Measurements from ENCODE around the gene SPTBN1. TPM values are rescaled to one million over a fixed set of nuclear protein-coding genes. Genes with fewer than 3 reads are reported as not detected.

SPTBN1 gene
- total RNA-seq, 1 experiment from 2014 or later, result 204 TPM

- CTCF ChIA-PET, result no interaction called here
- POLR2A ChIA-PET, result no interaction called here
- Mint-ChIP-seq H3K4me1 (no peaks in the 10 kb centered on the region), H3K9me3 (no peaks in the 10 kb centered on the region), H3K4me3 (no peak overlapping the region), H3K27me3 (ENCODE audit: low read depth) (no peaks in the 10 kb centered on the region; the same call in 1 of the 2 replicates), H3K36me3 (peaks cover 89% of the 10 kb centered on the region), H3K27ac (no peak overlapping the region)
- DNase-seq (ENCODE audit: low spot score), result no peak
- TF ChIP-seq EMX1 (CRISPR knock-in tag; IDR thresholded peaks at IDR 0.05), result no peak
- no peak for TF ChIP-seq GRHL2 (CRISPR knock-in tag; IDR thresholded peaks at IDR 0.05; ENCODE audit: insufficient replicate concordance, severe bottlenecking)
- no peak for ATAC-seq
Measured at GRCh38 chr2:54651291-54651690, 195.2 kb downstream of the SPTBN1 start.

GRCh38 chr2:54652540-54652939 is 196.4 kb downstream of the SPTBN1 start:
- Mint-ChIP-seq H3K36me3 (peaks cover 85% of the 10 kb centered on the region), H3K27me3 (ENCODE audit: low read depth) (no peaks in the 10 kb centered on the region; the same call in 1 of the 2 replicates), H3K9me3 (no peaks in the 10 kb centered on the region), H3K27ac (no peak overlapping the region), H3K4me3 (no peak overlapping the region), H3K4me1 (no peaks in the 10 kb centered on the region)
- ATAC-seq (no peak), DNase-seq (ENCODE audit: low spot score) (no peak)
- ChIA-PET POLR2A (no interaction called here), CTCF (no interaction called here)
- no peak for TF ChIP-seq ATF6 (CRISPR knock-in tag; IDR thresholded peaks at IDR 0.05)
- TF ChIP-seq FOXP1 (CRISPR knock-in tag; IDR thresholded peaks at IDR 0.05; ENCODE audit: borderline replicate concordance), result no peak
- no peak for TF ChIP-seq STAT6 (CRISPR knock-in tag; conservative IDR thresholded peaks at IDR 0.05; ENCODE audit: low read depth)
- no peak for TF ChIP-seq CREB1 (CRISPR knock-in tag; IDR thresholded peaks at IDR 0.05)
- TF ChIP-seq ATF2 (CRISPR knock-in tag; IDR thresholded peaks at IDR 0.05; ENCODE audit: borderline replicate concordance, low read depth), result no peak
- TF ChIP-seq ZBTB21 (CRISPR knock-in tag; IDR thresholded peaks at IDR 0.05; ENCODE audit: borderline replicate concordance), result no peak
- no peak for TF ChIP-seq ZNF281 (CRISPR knock-in tag; IDR thresholded peaks at IDR 0.05)
- no peak for TF ChIP-seq NR2C2 (CRISPR knock-in tag; IDR thresholded peaks at IDR 0.05)
- TF ChIP-seq ETV6 (CRISPR knock-in tag; IDR thresholded peaks at IDR 0.05), result no peak
- TF ChIP-seq TEAD4 (CRISPR knock-in tag; IDR thresholded peaks at IDR 0.05), result no peak

GRCh38 chr2:54653572-54654204 is 197.6 kb downstream of the SPTBN1 start:
- CTCF ChIA-PET, result no interaction called here
- no peaks in the 10 kb centered on the region for H3K9me3 Mint-ChIP-seq
- peaks cover 85% of the 10 kb centered on the region for H3K36me3 Mint-ChIP-seq
- ATAC-seq, result peak; percentile 31; the same call in 1 of the 2 replicates
- H3K27ac Mint-ChIP-seq, result no peak overlapping the region
- no peaks in the 10 kb centered on the region for H3K27me3 Mint-ChIP-seq (ENCODE audit: low read depth)
- H3K4me3 Mint-ChIP-seq, result no peak overlapping the region
- no peak for DNase-seq (ENCODE audit: low spot score)
- H3K4me1 Mint-ChIP-seq, result no peaks in the 10 kb centered on the region
- POLR2A ChIA-PET, result no interaction called here
- TF ChIP-seq RELA (CRISPR knock-in tag; IDR thresholded peaks at IDR 0.05; ENCODE audit: borderline replicate concordance) (no peak), FOXK1 (CRISPR knock-in tag; IDR thresholded peaks at IDR 0.05) (no peak), GRHL2 (CRISPR knock-in tag; IDR thresholded peaks at IDR 0.05; ENCODE audit: insufficient replicate concordance, severe bottlenecking) (no peak), ZNF219 (CRISPR knock-in tag; IDR thresholded peaks at IDR 0.05; ENCODE audit: borderline replicate concordance) (no peak), ZSCAN18 (CRISPR knock-in tag; IDR thresholded peaks at IDR 0.05) (no peak), ATF1 (CRISPR knock-in tag; IDR thresholded peaks at IDR 0.05) (no peak), SMAD4 (CRISPR knock-in tag; IDR thresholded peaks at IDR 0.05) (no peak), NR3C1 (CRISPR knock-in tag; conservative IDR thresholded peaks at IDR 0.05; ENCODE audit: low read depth) (no peak), IRF2 (CRISPR knock-in tag; IDR thresholded peaks at IDR 0.05; ENCODE audit: borderline replicate concordance, low read depth) (no peak), USF2 (CRISPR knock-in tag; IDR thresholded peaks at IDR 0.05) (no peak)

Data from WTC11 (cell line).